Measurements from ENCODE around the gene CGREF1.

DNA sequence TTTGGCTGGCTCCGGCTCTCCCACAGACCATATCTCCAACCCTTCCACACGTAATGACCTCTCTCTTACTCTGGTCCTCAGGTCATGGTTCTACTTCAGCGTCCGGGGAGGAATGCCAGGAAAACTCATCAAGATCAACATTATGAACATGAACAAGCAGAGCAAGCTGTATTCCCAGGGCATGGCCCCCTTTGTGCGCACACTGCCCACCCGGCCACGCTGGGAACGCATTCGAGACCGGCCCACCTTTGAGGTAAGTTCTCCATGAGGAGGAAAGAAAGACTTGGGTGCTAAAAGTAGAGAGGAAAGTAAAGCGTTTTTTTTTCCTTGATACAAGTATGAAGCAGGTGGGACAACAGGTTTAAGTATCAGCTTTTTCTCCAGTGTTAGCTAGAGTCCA lies 65.6 kb downstream of the CGREF1 start:
- TF ChIP-seq, protein P1, sequence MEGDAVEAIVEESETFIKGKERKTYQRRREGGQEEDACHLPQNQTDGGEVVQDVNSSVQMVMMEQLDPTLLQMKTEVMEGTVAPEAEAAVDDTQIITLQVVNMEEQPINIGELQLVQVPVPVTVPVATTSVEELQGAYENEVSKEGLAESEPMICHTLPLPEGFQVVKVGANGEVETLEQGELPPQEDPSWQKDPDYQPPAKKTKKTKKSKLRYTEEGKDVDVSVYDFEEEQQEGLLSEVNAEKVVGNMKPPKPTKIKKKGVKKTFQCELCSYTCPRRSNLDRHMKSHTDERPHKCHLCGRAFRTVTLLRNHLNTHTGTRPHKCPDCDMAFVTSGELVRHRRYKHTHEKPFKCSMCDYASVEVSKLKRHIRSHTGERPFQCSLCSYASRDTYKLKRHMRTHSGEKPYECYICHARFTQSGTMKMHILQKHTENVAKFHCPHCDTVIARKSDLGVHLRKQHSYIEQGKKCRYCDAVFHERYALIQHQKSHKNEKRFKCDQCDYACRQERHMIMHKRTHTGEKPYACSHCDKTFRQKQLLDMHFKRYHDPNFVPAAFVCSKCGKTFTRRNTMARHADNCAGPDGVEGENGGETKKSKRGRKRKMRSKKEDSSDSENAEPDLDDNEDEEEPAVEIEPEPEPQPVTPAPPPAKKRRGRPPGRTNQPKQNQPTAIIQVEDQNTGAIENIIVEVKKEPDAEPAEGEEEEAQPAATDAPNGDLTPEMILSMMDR (conservative IDR thresholded peaks at IDR 0.05; ENCODE audit: low read length): no peak
- TF ChIP-seq EZH2phosphoT487 (IDR thresholded peaks at IDR 0.05; ENCODE audit: borderline replicate concordance, low read depth, low read length): no peak
